Bronchial epithelial cell (primary cell): Measurements from ENCODE around the gene DYSF. TPM values are rescaled to one million over a fixed set of nuclear protein-coding genes. Genes with fewer than 3 reads are reported as not detected.

Experiments used
- DNase-seq: peaks from one replicate; pipeline ENCODE4 v3.0.0-alpha.2; 2010; ENCODE audit warnings: low read depth
- FAIRE-seq: peaks from 2 replicates; lab custom pipeline; 2011; peaks lifted over from hg19 to GRCh38; lab: Jason Lieb, UNC
- H3K27me3 ChIP-seq: 2 replicates; pipeline ENCODE4 v1.5.1; 2011; ENCODE audit warnings: low read length; ENCODE audit not compliant: control insufficient read depth, insufficient read depth
- H3K36me3 ChIP-seq: 2 replicates; pipeline ENCODE4 v1.5.1; 2011; ENCODE audit warnings: low read length; ENCODE audit not compliant: control insufficient read depth, insufficient read depth
- H3K4me3 ChIP-seq: 2 replicates; pipeline ENCODE4 v1.5.1; 2011; ENCODE audit warnings: mild to moderate bottlenecking, low read depth, low read length, control low read depth
- total RNA-seq: library from RNA; depleted of rRNA; stranded (reverse); fragments of >200 nt; gene quantifications from 2 replicates; pipeline ENCODE4 v1.2.1, GENCODE V29; 2014
- TF ChIP-seq, protein P1 (sequence below): IDR thresholded peaks from 2 replicates; pipeline ENCODE4 v1.5.1; 2011; ENCODE audit warnings: mild to moderate bottlenecking, moderate library complexity, low read length, control low read depth, inconsistent platforms; ENCODE audit not compliant: insufficient read depth, severe bottlenecking

Gene DYSF
- total RNA-seq, 1 donor from 2014 or later: under 0.01 TPM

DNA sequence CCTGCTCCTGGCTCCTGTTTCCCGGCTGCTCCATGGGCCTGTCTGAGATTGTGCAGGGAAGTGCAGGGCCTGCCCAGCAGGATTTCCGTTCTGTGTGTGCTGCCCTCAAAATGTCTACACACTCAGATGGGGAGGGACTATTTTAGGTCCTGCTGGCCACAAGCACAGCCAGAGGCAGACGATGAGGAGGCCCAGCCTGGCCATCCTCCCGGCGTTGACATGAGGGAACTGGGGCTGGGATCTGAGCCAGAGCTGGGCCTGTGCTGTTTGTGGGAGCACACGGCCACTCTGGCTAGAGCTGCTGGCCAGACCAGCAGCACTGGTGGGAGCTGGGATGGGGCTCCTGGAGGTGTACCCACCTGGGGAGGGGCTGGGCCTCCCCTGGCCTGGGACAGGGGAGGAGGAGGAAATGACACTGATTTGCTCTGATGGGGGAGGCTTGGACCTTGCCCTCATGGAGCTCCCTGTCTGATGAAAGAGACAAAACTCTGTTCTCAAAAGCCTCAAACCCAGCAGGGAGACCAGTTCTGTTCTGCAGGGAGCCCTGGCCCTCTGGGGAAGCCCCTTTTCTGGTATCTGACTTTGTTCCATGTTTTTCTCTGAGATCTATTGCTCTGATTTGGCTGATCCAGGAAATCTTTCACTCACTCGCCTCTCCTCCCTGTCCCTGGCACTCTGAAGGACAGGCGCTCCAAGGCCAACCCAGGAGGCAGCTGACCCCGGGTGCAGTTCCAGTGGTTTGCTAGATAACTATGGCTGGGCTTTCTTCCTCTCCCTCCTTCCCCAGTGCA, 161.8 kb downstream of the DYSF start:
- TF ChIP-seq, protein P1, sequence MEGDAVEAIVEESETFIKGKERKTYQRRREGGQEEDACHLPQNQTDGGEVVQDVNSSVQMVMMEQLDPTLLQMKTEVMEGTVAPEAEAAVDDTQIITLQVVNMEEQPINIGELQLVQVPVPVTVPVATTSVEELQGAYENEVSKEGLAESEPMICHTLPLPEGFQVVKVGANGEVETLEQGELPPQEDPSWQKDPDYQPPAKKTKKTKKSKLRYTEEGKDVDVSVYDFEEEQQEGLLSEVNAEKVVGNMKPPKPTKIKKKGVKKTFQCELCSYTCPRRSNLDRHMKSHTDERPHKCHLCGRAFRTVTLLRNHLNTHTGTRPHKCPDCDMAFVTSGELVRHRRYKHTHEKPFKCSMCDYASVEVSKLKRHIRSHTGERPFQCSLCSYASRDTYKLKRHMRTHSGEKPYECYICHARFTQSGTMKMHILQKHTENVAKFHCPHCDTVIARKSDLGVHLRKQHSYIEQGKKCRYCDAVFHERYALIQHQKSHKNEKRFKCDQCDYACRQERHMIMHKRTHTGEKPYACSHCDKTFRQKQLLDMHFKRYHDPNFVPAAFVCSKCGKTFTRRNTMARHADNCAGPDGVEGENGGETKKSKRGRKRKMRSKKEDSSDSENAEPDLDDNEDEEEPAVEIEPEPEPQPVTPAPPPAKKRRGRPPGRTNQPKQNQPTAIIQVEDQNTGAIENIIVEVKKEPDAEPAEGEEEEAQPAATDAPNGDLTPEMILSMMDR: no peak
- DNase-seq (no peak), FAIRE-seq (no peak)
- no peaks in the 10 kb centered on the region for H3K27me3 ChIP-seq
- H3K36me3 ChIP-seq: no peaks in the 10 kb centered on the region
- no peak overlapping the region for H3K4me3 ChIP-seq

DNA sequence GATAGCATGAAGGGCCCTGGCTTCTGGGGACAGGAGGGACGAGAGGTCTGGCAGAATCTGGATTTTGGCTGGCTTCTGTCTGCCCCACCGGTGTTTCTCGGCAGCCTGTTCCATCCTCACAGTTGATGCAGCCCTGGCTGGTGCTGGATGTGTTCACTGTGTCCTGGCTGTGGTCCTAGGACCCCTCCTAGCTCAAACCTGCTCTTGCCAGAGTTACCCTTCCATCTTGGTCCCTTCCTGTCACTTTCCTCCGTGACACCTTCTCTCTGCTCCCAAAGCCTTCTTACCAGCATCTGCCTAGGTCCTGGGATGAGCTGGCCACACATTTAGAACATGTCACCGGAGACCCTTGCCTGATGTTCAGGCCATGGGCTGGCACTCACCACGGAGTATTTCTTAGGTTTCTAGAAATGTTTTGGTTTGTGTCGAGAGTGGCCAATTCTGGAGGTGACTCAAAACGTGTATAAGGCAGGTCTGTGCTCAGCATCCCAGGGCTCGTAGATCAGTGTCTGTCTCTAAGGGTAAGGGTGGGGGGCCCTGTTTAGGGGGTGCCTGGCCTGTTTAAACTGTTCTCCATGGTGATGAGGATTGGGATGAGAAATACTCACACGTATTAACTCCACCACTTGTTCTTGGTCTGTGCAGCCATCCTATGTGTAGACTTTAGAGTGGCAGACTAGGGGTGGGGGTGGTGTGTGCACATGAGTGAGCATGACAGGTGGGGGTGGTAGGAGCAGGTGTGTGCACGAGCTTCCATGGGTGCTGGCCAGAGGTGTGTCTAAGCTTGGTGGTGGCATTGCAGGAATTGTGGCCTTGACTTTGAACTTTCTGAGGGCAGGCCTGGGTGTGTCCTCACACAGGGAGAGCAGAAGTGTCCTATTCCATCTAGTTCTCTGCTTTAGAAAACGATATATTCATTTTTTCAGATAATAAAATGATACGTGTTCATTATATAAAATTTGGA, 162.7 kb downstream of the DYSF start:
- TF ChIP-seq, protein P1: no peak
- no peaks in the 10 kb centered on the region for H3K27me3 ChIP-seq
- no peak for FAIRE-seq
- H3K4me3 ChIP-seq: no peak overlapping the region
- DNase-seq: no peak
- H3K36me3 ChIP-seq: no peaks in the 10 kb centered on the region

DNA sequence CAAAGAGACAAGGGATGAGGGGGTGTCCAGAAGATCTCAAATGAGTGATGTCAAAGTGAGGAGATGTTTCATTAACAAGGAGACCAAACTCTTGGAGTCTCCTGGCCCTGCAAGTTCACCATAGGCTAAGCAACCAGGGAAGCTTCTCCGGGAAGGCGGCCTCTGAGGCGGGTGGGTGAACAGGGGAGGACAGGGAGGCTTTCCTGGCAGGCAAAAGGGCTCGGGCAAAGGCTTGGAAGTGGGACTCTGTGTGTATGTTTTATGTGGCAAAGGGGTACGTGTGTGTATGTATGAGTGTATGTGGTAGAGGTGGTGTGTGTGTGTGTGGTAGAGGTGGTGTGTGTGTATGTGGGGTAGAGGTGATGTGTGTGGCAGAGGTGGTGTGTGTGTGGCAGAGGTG, 163.9 kb downstream of the DYSF start:
- Histone ChIP-seq H3K27me3 (no peaks in the 10 kb centered on the region), H3K36me3 (no peaks in the 10 kb centered on the region), H3K4me3 (no peak overlapping the region)
- no peak for FAIRE-seq
- TF ChIP-seq, protein P1: no peak
- no peak for DNase-seq

DNA sequence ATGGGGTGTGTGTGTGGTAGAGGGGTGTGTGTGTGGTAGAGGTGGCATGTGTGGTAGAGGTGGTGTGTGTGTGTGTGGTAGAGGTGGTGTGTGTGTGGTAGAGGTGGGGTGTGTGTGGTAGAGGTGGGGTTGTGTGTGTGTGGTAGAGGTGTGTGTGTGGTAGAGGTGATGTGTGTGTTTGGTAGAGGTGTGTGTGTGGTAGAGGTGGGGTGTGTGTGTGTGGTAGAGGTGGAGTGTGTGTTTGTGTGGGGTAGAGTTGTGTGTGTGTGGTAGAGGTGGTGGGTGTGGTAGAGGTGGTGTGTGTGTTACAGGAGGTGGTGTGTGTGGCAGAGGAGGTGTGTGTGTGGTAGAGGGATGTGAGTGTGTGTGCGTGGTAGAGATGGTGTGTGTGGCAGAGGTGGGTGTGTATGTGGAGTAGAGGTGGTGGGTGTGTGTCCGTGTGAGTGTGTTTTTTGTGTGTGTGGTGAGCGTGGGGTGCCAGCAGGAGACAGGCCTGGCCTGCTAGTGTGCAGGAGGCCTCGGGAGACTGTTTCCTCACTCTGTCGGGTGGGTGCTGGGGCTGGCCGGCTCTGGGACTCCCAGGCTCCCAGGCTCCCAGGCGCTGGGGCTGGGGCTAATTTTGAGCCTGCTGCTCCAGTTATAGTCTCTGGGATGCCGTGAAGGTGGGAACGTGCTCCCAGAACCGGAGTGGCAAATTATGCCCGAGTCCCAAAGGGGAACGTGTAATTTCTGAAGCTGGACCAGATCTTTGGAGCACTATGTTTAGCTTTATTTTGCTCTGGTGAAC, 165.2 kb downstream of the DYSF start:
- FAIRE-seq (peak; percentile 100), DNase-seq (no peak)
- Histone ChIP-seq H3K36me3 (no peaks in the 10 kb centered on the region), H3K27me3 (no peaks in the 10 kb centered on the region), H3K4me3 (no peak overlapping the region)
- TF ChIP-seq, protein P1: no peak

DNA sequence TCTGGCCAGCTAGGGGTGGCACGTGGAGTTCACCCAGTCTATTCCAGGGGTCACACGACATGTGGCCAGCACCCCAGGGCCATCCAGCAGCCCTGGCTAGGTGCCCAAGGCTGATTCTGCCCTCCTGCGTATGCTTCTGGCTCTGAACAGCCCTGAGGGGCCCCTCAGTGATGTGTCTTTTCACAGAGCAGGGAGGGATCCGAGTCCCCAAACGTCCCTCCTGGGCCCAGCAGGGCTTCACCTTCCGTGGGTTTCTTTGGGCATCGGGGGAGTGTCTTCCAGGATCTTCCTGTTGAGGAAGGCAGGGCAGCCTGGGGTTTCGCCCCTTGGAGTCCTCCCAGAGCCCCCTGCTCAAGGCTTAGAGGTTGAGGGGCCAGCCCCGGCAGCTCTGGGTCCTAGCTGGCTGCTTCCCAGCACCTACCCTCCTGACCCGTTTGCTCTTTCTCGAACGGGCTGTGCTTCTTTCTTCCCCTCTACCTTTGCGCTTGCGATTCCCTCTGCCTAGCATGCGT, 165.9 kb downstream of the DYSF start:
- TF ChIP-seq, protein P1: no peak
- H3K27me3 ChIP-seq: no peaks in the 10 kb centered on the region
- no peaks in the 10 kb centered on the region for H3K36me3 ChIP-seq
- DNase-seq (no peak), FAIRE-seq (no peak)
- no peak overlapping the region for H3K4me3 ChIP-seq
